Endothelial cell of umbilical vein (primary cell): ENCODE data around the gene METTL15. TPM values are rescaled to one million over a fixed set of nuclear protein-coding genes. Genes with fewer than 3 reads are reported as not detected.

Source experiments
- BruUV-seq: library from RNA; stranded (reverse); fragments of 400-500 nt; replicated peaks from 2 replicates; lab custom pipeline; 2021; lab: Mats Ljungman, UMichigan
- CTCF ChIA-PET: fragments of 300-600, 350-600 bp; sonication (Branson Sonifier 250); formaldehyde crosslinking; loops from one replicate; lab custom pipeline; 2021; ENCODE audit warnings: antibody characterized with exemption, inconsistent platforms; lab: Charles Lee
- POLR2A ChIA-PET: fragments of 300-600, 350-600 bp; sonication (Branson Sonifier 250); formaldehyde crosslinking; loops from one replicate; lab custom pipeline; 2021; ENCODE audit warnings: antibody characterized with exemption, inconsistent platforms; lab: Charles Lee
- DNase-seq: peaks from one replicate; pipeline ENCODE4 v3.0.0-alpha.2; 2011; ENCODE audit warnings: low read depth, low spot score
- FAIRE-seq: peaks from 2 replicates; lab custom pipeline; 2011; peaks lifted over from hg19 to GRCh38; lab: Jason Lieb, UNC
- H2AFZ ChIP-seq: 2 replicates; pipeline ENCODE4 v1.6.0; 2012; ENCODE audit warnings: low read depth, low read length, control low read depth, inconsistent platforms
- H3K27ac ChIP-seq: 2 replicates; pipeline ENCODE4 v1.5.1; 2011; ENCODE audit warnings: low read depth, mild to moderate bottlenecking, control low read depth, low read length, moderate library complexity; ENCODE audit not compliant: insufficient read depth
- H3K27me3 ChIP-seq, 2 experiments: 2 replicates each; pipeline versions ENCODE4 v1.6.0 to v1.6.1; 2011; ENCODE audit warnings: low read length in 2 of 2, mixed read lengths in 1 of 2; ENCODE audit not compliant: control insufficient read depth in 2 of 2, insufficient read depth in 2 of 2
- H3K36me3 ChIP-seq, 2 experiments: 2 replicates in 1 of 2; 3 replicates in 1 of 2; pipeline ENCODE4 v1.5.1; 2011; ENCODE audit warnings: low read length in 2 of 2, mild to moderate bottlenecking in 1 of 2, moderate library complexity in 1 of 2; ENCODE audit not compliant: control insufficient read depth in 2 of 2, insufficient read depth in 2 of 2; ENCODE audit errors: extremely low read depth in 1 of 2
- H3K4me1 ChIP-seq: 3 replicates; pipeline ENCODE4 v1.5.1; 2011; ENCODE audit warnings: mild to moderate bottlenecking, low read length; ENCODE audit not compliant: control insufficient read depth, insufficient read depth; ENCODE audit errors: extremely low read depth
- H3K4me2 ChIP-seq: 2 replicates; pipeline ENCODE4 v1.6.1; 2011; ENCODE audit warnings: low read length, control low read depth, mixed read lengths; ENCODE audit not compliant: insufficient read depth
- H3K4me3 ChIP-seq, 3 experiments: fragments of 200-600 bp in 1 of 3; sonication (generic), shearing (Covaris generic) in 1 of 3; replicated peaks in 1 of 3; 2 replicates each; pipeline ENCODE4 v1.5.1; 2011 to 2016; ENCODE audit warnings: control low read depth in 3 of 3, low read length in 3 of 3, mild to moderate bottlenecking in 2 of 3, inconsistent platforms in 1 of 3, low read depth in 1 of 3, moderate library complexity in 1 of 3; ENCODE audit not compliant: insufficient read depth in 1 of 3
- H3K79me2 ChIP-seq: 2 replicates; pipeline ENCODE4 v1.6.0; 2012; ENCODE audit warnings: low read length, inconsistent platforms; ENCODE audit not compliant: control insufficient read depth, insufficient read depth
- H3K9ac ChIP-seq: replicated peaks from 2 replicates; pipeline ENCODE3; 2011; ENCODE audit warnings: low read length, control low read depth; ENCODE audit not compliant: insufficient read depth; ENCODE audit errors: extremely low read depth
- H3K9me1 ChIP-seq: replicated peaks from 3 replicates; pipeline ENCODE4 v1.6.0; 2011; ENCODE audit warnings: mild to moderate bottlenecking, low read length; ENCODE audit not compliant: control insufficient read depth, insufficient read depth; ENCODE audit errors: extremely low read depth
- H3K9me3 ChIP-seq: replicated peaks from 2 replicates; pipeline ENCODE4 v1.5.1; 2012; ENCODE audit warnings: low read length, inconsistent platforms; ENCODE audit not compliant: control insufficient read depth, insufficient read depth
- H4K20me1 ChIP-seq: replicated peaks from 2 replicates; pipeline ENCODE3; 2011; ENCODE audit warnings: mild to moderate bottlenecking, low read length; ENCODE audit not compliant: control insufficient read depth, insufficient read depth; ENCODE audit errors: extremely low read depth
- EZH2 ChIP-seq: IDR thresholded peaks from 2 replicates; pipeline ENCODE4 v1.6.1; 2012; ENCODE audit warnings: borderline replicate concordance, low read depth, mild to moderate bottlenecking, moderate library complexity, low read length, inconsistent platforms; ENCODE audit not compliant: severe bottlenecking
- FOS ChIP-seq: IDR thresholded peaks from 2 replicates; pipeline ENCODE4 v1.6.1; 2011; ENCODE audit warnings: mild to moderate bottlenecking, low read length, moderate library complexity, borderline replicate concordance; ENCODE audit not compliant: insufficient read depth
- JUN ChIP-seq: IDR thresholded peaks from 2 replicates; pipeline ENCODE4 v1.6.1; 2011; ENCODE audit warnings: borderline replicate concordance, low read depth; ENCODE audit not compliant: insufficient read length, insufficient read depth
- MYC ChIP-seq: IDR thresholded peaks from one replicate; pipeline ENCODE4 v1.6.1; 2011; ENCODE audit warnings: mild to moderate bottlenecking, low read depth, low read length
- POLR2A ChIP-seq: IDR thresholded peaks from 2 replicates; pipeline ENCODE4 v1.6.1; 2012; ENCODE audit warnings: low read depth, mild to moderate bottlenecking, control low read depth, low read length
- dilution Hi-C: fragments of 300-500 bp; cut with MboI; formaldehyde crosslinking; loops from one replicate; pipeline ENCODE4 v1.15.0; 2019; ENCODE audit warnings: low sequenced_read_pairs; ENCODE audit not compliant: extremely low pct_ligation_motif_present
- intact Hi-C: fragments of 100-400 bp; cut with micrococcal nuclease; formaldehyde crosslinking; loops from one replicate; pipeline ENCODE4 v1.10.0; 2022
- polyA plus RNA-seq, 4 experiments: library from polyadenylated mRNA; depleted of rRNA in 3 of 4; stranded (reverse) in 3 of 4; unstranded in 1 of 4; fragments of >200 nt; gene quantifications; 2 replicates each; pipeline versions ENCODE4 v1.2.1 to v1.2.3, GENCODE V29; 2011 to 2012; ENCODE audit warnings: missing spikeins in 1 of 4
- total RNA-seq: library from RNA; stranded (reverse); gene quantifications from 2 replicates; pipeline ENCODE4 v1.2.3, GENCODE V29; 2021
- TF ChIP-seq, protein P1 (sequence below), 2 donors: IDR thresholded peaks; 1 replicate in 1 of 2; 2 replicates in 1 of 2; pipeline ENCODE4 v1.5.1; 2011; ENCODE audit warnings: low read length in 2 of 2, mild to moderate bottlenecking in 2 of 2, moderate library complexity in 2 of 2, control low read depth in 1 of 2, inconsistent platforms in 1 of 2, low read depth in 1 of 2; ENCODE audit not compliant: insufficient read depth in 1 of 2; ENCODE audit errors: extremely low read depth in 1 of 2
- TF ChIP-seq, protein P2 (sequence below): IDR thresholded peaks from 2 replicates; pipeline ENCODE4 v1.6.1; 2011; ENCODE audit not compliant: insufficient read depth, insufficient read length

METTL15 gene
- total and polyA plus RNA-seq, 2 donors (not counting 3 experiments of a cell fraction or from before 2014, with no cell fraction given), result 3.2 to 12.1 TPM

DNA sequence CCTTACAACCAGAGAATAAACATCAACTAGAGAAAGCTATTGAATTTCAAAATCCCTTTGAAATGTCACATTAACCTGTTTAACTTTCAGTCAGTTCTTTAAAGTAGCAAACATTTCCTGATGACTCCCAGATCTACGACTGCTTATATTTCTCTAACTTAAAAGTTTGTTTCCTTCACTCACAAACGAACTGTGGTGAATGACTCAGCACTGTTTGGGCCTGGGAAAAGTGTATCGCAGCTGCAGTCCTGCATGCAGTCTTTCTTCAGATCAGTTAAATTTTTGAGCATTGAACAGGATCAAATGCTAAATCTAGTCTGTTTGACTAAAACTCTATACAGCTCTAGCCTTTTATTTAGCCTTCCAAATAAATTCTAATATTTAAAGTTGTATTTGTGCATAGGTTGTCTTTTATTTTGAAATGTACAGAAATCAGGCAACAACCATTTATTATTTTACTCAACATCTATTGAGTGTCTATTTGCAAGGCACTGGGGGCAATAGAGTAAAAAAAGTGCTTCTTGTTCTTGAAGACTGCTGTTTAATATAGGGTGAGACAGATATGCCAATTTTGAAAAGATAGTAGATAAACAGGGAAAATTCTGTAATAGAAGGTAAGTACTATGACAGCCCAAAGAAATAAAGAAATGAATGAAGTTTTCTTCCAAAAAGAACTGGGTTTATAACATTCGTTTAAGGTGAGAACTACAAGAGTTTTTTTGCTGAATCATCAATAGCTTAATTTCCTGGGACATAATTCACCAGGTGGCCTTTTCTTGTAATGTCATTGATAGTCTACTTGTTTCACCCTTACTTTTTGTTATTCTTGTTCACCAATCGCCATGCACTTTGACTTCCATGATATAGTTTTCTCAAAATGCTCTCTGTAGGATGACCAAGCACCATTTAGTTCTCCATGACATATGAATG, 235.4 kb downstream of the METTL15 start:
- dilution Hi-C loops, result no loop called here
- intact Hi-C loops, result loop anchor here (5.0 kb wide), 1 partner anchor 236 kb away; the partner anchor contains the start of genes KIF18A and METTL15
- H2AFZ ChIP-seq, result peak overlapping the region; percentile 68
- no peaks in the 10 kb centered on the region for H3K9me3 ChIP-seq
- peak overlapping the region; percentile 85 for H3K27ac ChIP-seq
- DNase-seq (peak; percentile 90), FAIRE-seq (peak; percentile 76)
- H3K9me1 ChIP-seq, result no peaks in the 10 kb centered on the region
- no peaks in the 10 kb centered on the region for H3K36me3 ChIP-seq
- BruUV-seq, result no TSS peak
- no peaks in the 10 kb centered on the region for H3K79me2 ChIP-seq
- H3K4me3 ChIP-seq, result peak overlapping the region in 1 of 3 experiments; percentile 11
- no peaks in the 10 kb centered on the region for H4K20me1 ChIP-seq
- peaks cover 14% of the 10 kb centered on the region for H3K4me1 ChIP-seq
- ChIA-PET CTCF (no interaction called here), POLR2A (no interaction called here)
- TF ChIP-seq JUN (peak; percentile 29), EZH2 (no peak), FOS (peak; percentile 66), POLR2A (no peak), MYC (no peak)
- no peaks in the 10 kb centered on the region for H3K27me3 ChIP-seq
- H3K9ac ChIP-seq, result peak overlapping the region; percentile 61
- peak overlapping the region; percentile 72 for H3K4me2 ChIP-seq

DNA sequence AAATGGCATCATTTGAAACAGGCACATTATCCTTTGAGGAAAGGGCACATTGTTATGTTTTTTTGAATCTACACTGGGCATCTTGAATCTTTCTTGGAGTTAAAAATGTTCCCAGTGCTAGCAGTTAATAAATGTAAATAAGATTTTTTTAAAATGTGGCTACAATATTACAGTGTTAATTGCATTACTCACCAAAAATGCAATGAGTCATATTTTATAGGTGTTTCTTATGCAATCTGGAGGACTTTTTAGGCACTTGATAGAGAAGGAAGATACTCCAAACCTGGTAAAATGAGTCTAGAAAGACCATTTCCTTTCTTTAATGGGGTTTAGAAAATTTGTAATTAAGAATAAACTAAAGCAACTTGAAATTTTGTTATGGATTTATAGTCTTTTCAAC, 238.0 kb downstream of the METTL15 start:
- H4K20me1 ChIP-seq, result no peaks in the 10 kb centered on the region
- no peak overlapping the region for H2AFZ ChIP-seq
- H3K9ac ChIP-seq, result no peak overlapping the region
- BruUV-seq, result no TSS peak
- DNase-seq (no peak), FAIRE-seq (no peak)
- ChIA-PET POLR2A (no interaction called here), CTCF (interaction anchor here (0.9 to 1.1 kb wide), 2 partner anchors 8 to 20 kb away, joined by 3 read pairs; no protein-coding TSS in a partner anchor)
- no peaks in the 10 kb centered on the region for H3K27me3 ChIP-seq
- H3K36me3 ChIP-seq, result no peaks in the 10 kb centered on the region
- TF ChIP-seq, protein P1, sequence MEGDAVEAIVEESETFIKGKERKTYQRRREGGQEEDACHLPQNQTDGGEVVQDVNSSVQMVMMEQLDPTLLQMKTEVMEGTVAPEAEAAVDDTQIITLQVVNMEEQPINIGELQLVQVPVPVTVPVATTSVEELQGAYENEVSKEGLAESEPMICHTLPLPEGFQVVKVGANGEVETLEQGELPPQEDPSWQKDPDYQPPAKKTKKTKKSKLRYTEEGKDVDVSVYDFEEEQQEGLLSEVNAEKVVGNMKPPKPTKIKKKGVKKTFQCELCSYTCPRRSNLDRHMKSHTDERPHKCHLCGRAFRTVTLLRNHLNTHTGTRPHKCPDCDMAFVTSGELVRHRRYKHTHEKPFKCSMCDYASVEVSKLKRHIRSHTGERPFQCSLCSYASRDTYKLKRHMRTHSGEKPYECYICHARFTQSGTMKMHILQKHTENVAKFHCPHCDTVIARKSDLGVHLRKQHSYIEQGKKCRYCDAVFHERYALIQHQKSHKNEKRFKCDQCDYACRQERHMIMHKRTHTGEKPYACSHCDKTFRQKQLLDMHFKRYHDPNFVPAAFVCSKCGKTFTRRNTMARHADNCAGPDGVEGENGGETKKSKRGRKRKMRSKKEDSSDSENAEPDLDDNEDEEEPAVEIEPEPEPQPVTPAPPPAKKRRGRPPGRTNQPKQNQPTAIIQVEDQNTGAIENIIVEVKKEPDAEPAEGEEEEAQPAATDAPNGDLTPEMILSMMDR (IDR thresholded peaks at IDR 0.05; ENCODE audit: extremely low read depth in 1 of 2, insufficient read depth in 1 of 2, low read depth in 1 of 2, low read length in 2 of 2), result no peak
- peak; percentile 31 for TF ChIP-seq FOS
- TF ChIP-seq, protein P2, sequence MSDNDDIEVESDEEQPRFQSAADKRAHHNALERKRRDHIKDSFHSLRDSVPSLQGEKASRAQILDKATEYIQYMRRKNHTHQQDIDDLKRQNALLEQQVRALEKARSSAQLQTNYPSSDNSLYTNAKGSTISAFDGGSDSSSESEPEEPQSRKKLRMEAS, result no peak
- no peak overlapping the region for H3K4me3 ChIP-seq
- H3K4me1 ChIP-seq, result peaks cover 14% of the 10 kb centered on the region
- no peaks in the 10 kb centered on the region for H3K9me3 ChIP-seq
- no peaks in the 10 kb centered on the region for H3K9me1 ChIP-seq
- no peaks in the 10 kb centered on the region for H3K79me2 ChIP-seq
- H3K27ac ChIP-seq, result no peak overlapping the region
- dilution Hi-C loops (no loop called here), intact Hi-C loops (no loop called here)
- no peak overlapping the region for H3K4me2 ChIP-seq
